Activated T-helper 2 cell treated with anti-CD3 and anti-CD28 coated beads, Interferon-gamma antibody, Interleukin-2, Interleukin-4, amounts not matched to agents 10 μg/mL and 5 μg/mL and 100 μg/mL, durations not matched to agents 14 hours and 24 hours and 36 hours (primary cell): ENCODE results near the gene MBOAT7. TPM values are rescaled to one million over a fixed set of nuclear protein-coding genes. Genes with fewer than 3 reads are reported as not detected.

Experiments
- DNase-seq: peaks from one replicate; pipeline ENCODE4 v3.0.0; 2021; ENCODE audit warnings: low spot score
- H3K27ac Mint-ChIP-seq: one replicate; pipeline ENCODE4 v1.8.0; 2021; ENCODE audit warnings: mixed read lengths
- H3K27me3 Mint-ChIP-seq: one replicate; pipeline ENCODE4 v1.8.0; 2021; ENCODE audit warnings: low read depth, mixed read lengths
- H3K36me3 Mint-ChIP-seq: one replicate; pipeline ENCODE4 v1.8.0; 2021; ENCODE audit warnings: low read depth, mixed read lengths
- H3K4me1 Mint-ChIP-seq: one replicate; pipeline ENCODE4 v1.8.0; 2021; ENCODE audit warnings: low read depth, mixed read lengths
- H3K4me3 Mint-ChIP-seq: one replicate; pipeline ENCODE4 v1.8.0; 2021; ENCODE audit warnings: low read depth, mild to moderate bottlenecking, moderate library complexity, mixed read lengths
- H3K9me3 Mint-ChIP-seq: one replicate; pipeline ENCODE4 v1.8.0; 2021; ENCODE audit warnings: mixed read lengths
- intact Hi-C: fragments of 100-400 bp; cut with micrococcal nuclease; formaldehyde crosslinking; loops from one replicate; pipeline ENCODE4 v1.15.1; 2023
- total RNA-seq: library from RNA; stranded (reverse); gene quantifications from 2 replicates; pipeline ENCODE4 v1.2.3, GENCODE V29; 2022

The MBOAT7 gene
- total RNA-seq, 1 donor from 2014 or later, result 311 TPM

GRCh38 chr19:54162241-54162805, 27.1 kb downstream of the MBOAT7 start:
- Mint-ChIP-seq H3K27ac (peak overlapping the region; percentile 63), H3K36me3 (peaks cover 4% of the 10 kb centered on the region), H3K4me3 (peak overlapping the region; percentile 88), H3K4me1 (peaks cover 41% of the 10 kb centered on the region), H3K27me3 (no peaks in the 10 kb centered on the region), H3K9me3 (no peaks in the 10 kb centered on the region)
- intact Hi-C loops, result no loop called here
- DNase-seq, result peak; percentile 77

- H3K27ac Mint-ChIP-seq, result peak overlapping the region; percentile 99
These were observed 28.5 kb downstream of the MBOAT7 start for GRCh38 chr19:54160854-54161253.

GRCh38 chr19:54160182-54160811, 29.1 kb downstream of the MBOAT7 start:
- H3K9me3 Mint-ChIP-seq, result no peaks in the 10 kb centered on the region
- H3K36me3 Mint-ChIP-seq, result peaks cover 20% of the 10 kb centered on the region
- intact Hi-C loops, result no loop called here
- DNase-seq, result no peak
- H3K27me3 Mint-ChIP-seq, result no peaks in the 10 kb centered on the region
- H3K4me3 Mint-ChIP-seq, result peak overlapping the region; percentile 99
- peak overlapping the region; percentile 99 for H3K27ac Mint-ChIP-seq
- peaks cover 44% of the 10 kb centered on the region for H3K4me1 Mint-ChIP-seq

More at GRCh38 chr19:54160854-54161253, 28.5 kb downstream of the MBOAT7 start:
- DNase-seq, result no peak
- H3K4me1 Mint-ChIP-seq, result peaks cover 44% of the 10 kb centered on the region
- H3K9me3 Mint-ChIP-seq, result no peaks in the 10 kb centered on the region
- intact Hi-C loops, result no loop called here
- peak overlapping the region; percentile 99 for H3K4me3 Mint-ChIP-seq
- H3K36me3 Mint-ChIP-seq, result peaks cover 18% of the 10 kb centered on the region
- H3K27me3 Mint-ChIP-seq, result no peaks in the 10 kb centered on the region

- intact Hi-C loops, result loop anchor here (1.0 to 2.0 kb wide), 6 partner anchors 22 to 72 kb away; partner anchors contain the start of genes CNOT3, PRPF31, RPS9 and TFPT
- Mint-ChIP-seq H3K9me3 (no peaks in the 10 kb centered on the region), H3K36me3 (peaks cover 26% of the 10 kb centered on the region), H3K4me3 (peak within 1 kb of the TSS; percentile 99), H3K27me3 (no peaks in the 10 kb centered on the region), H3K4me1 (peaks cover 49% of the 10 kb centered on the region), H3K27ac (peak within 1 kb of the TSS; percentile 99)
- DNase-seq, result peak; percentile 99
These were observed 29.8 kb downstream of the MBOAT7 start, which contains the start of gene LENG1 for GRCh38 chr19:54159352-54160181. LENG1 (minus strand) TSS chr19:54159721; CDS start chr19:54159695, 26 bp downstream.

DNA sequence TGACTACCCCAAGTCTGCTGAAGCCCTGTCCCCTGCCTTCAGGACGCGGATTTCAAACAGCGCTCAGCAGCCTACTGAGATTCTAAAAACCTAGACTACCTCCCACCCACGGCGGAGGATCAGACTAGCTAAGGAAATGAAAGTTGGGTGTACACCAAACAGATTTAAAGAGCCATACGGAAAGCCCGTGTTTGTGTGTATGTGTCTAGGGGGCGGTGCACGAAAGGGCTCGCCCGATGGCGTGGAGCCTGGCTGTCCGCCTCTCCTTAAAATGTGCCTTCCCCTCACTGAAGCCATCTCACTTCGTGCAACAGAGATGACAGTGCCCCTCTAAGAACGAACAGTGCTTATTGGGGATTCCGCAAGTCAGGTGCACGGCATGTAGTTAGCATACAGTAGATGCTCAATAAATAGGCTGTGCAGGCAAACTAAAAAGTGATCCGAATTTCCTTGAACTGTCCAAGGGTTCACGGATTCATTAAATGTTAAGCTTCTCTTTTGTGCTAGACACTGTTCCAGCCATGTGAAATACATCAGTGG, 30.5 kb downstream of the MBOAT7 start:
- intact Hi-C loops, result loop anchor here (1.0 to 2.0 kb wide), 6 partner anchors 22 to 72 kb away; partner anchors contain the start of genes CNOT3, PRPF31, RPS9 and TFPT
- H3K27ac Mint-ChIP-seq, result peak overlapping the region; percentile 99
- H3K9me3 Mint-ChIP-seq, result no peaks in the 10 kb centered on the region
- peak overlapping the region; percentile 99 for H3K4me3 Mint-ChIP-seq
- peaks cover 33% of the 10 kb centered on the region for H3K36me3 Mint-ChIP-seq
- no peaks in the 10 kb centered on the region for H3K27me3 Mint-ChIP-seq
- DNase-seq, result no peak
- peaks cover 47% of the 10 kb centered on the region for H3K4me1 Mint-ChIP-seq

DNA sequence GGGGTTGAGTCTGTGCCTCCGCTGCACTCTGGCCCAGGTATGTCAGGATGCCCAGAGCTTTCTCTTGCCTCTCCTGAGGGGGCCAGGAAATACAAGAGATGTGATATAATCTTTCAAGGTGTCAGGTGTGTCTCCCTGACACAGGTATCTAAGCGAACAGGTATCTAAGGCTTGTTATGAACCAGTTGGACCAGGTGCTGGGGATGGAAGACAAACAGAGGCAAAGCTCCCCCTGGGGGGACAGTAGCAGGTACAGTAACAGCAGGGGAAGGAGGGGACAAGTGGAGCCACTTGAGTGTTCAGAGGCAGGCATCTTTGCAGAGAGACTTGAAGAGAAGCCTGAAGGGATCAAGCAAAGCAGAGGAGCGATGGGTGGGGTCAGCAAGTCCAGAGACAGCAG, 32.4 kb downstream of the MBOAT7 start:
- Mint-ChIP-seq H3K27ac (no peak overlapping the region), H3K36me3 (peaks cover 44% of the 10 kb centered on the region), H3K9me3 (no peaks in the 10 kb centered on the region), H3K4me3 (no peak overlapping the region), H3K4me1 (peaks cover 38% of the 10 kb centered on the region), H3K27me3 (no peaks in the 10 kb centered on the region)
- DNase-seq, result no peak
- intact Hi-C loops, result no loop called here

DNA sequence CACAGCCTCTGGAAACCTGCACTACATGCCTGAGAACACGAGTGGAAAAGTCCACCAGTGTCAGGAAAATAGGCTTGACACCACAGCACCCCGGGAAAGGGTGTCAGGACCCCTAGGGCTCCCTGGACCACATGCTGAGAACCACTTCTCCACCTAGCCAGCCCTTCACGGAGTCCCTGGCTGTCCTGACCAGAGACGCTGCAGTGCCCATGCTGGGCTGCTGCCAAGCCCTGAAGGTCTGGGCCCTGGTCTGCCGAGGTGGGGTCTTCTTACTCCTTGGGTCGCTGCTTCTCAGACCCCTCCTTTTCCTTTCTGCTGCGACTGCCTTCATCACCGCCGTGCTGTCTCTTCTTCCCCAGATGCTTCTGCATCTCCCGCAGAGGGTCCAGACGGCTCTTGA, 32.9 kb downstream of the MBOAT7 start:
- Mint-ChIP-seq H3K4me3 (no peak overlapping the region), H3K9me3 (no peaks in the 10 kb centered on the region), H3K27me3 (no peaks in the 10 kb centered on the region), H3K27ac (no peak overlapping the region), H3K36me3 (peaks cover 48% of the 10 kb centered on the region), H3K4me1 (peaks cover 35% of the 10 kb centered on the region)
- intact Hi-C loops, result no loop called here
- DNase-seq, result no peak

DNA sequence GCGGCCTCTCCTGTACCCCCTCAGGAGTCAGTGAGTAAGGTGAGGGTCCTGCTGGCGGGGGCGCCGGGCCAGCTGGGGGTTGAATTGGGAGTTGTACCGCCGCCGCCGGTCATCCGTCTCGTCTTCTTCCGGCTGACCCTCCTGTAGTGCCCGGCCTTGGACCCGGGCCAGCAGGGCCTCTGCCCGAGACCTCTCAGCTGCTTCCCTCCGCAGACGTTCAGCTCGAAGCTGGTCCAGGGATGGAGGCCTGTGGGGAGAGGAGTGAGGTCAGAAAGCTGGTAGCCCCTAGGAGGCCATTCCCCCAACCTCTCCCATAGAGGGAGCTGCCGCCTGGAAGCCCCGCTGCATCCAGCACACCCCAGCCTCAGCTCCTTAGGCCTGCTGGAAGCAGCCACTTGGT, 33.7 kb downstream of the MBOAT7 start:
- no peaks in the 10 kb centered on the region for H3K9me3 Mint-ChIP-seq
- intact Hi-C loops, result no loop called here
- no peak overlapping the region for H3K4me3 Mint-ChIP-seq
- H3K27ac Mint-ChIP-seq, result no peak overlapping the region
- H3K27me3 Mint-ChIP-seq, result no peaks in the 10 kb centered on the region
- no peak for DNase-seq
- H3K36me3 Mint-ChIP-seq, result peaks cover 55% of the 10 kb centered on the region
- H3K4me1 Mint-ChIP-seq, result peaks cover 31% of the 10 kb centered on the region

- H3K36me3 Mint-ChIP-seq, result peaks cover 61% of the 10 kb centered on the region
- no peak for DNase-seq
- H3K4me1 Mint-ChIP-seq, result peaks cover 23% of the 10 kb centered on the region
- no peak overlapping the region for H3K4me3 Mint-ChIP-seq
- intact Hi-C loops, result no loop called here
- peak overlapping the region; percentile 73 for H3K27ac Mint-ChIP-seq
- no peaks in the 10 kb centered on the region for H3K9me3 Mint-ChIP-seq
- no peaks in the 10 kb centered on the region for H3K27me3 Mint-ChIP-seq
These were observed 34.6 kb downstream of the MBOAT7 start for GRCh38 chr19:54154603-54155345.

GRCh38 chr19:54153731-54154326, 35.6 kb downstream of the MBOAT7 start:
- Mint-ChIP-seq H3K4me3 (no peak overlapping the region), H3K27me3 (no peaks in the 10 kb centered on the region), H3K4me1 (peaks cover 21% of the 10 kb centered on the region), H3K36me3 (peaks cover 70% of the 10 kb centered on the region), H3K9me3 (no peaks in the 10 kb centered on the region), H3K27ac (peak overlapping the region; percentile 24)
- intact Hi-C loops, result no loop called here
- no peak for DNase-seq

DNA sequence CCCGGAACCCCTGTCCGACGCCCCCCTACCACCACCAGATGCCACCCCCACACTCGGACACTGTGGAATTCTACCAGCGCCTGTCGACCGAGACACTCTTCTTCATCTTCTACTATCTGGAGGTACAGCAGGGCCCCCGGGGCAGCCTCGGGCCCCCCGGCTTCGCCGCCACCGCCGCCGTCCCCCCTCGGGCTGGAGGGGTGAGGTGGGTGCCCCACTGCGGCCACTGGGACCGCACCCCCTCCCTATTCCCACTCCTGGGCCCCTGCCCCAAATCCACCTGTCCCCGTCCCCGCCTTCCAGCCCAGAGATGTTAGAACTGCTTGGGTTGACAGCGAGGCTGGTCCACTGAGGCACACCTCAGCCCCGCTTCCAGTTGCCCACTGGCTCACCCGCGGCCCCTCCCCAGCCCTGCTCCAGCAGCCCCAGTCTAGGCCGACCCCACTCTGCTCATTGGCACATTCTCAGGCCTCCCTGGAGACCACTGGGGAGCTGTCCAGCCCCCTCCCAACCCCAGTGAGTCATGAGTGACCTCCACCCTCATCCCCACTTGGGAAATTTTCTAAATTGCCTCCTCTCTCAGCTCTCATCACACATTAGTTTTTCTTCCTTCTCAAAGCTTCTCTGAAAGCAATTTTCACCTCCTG, 36.4 kb downstream of the MBOAT7 start:
- Mint-ChIP-seq H3K27me3 (no peaks in the 10 kb centered on the region), H3K27ac (no peak overlapping the region), H3K9me3 (no peaks in the 10 kb centered on the region), H3K4me3 (no peak overlapping the region), H3K4me1 (peaks cover 12% of the 10 kb centered on the region), H3K36me3 (peaks cover 70% of the 10 kb centered on the region)
- intact Hi-C loops, result no loop called here
- no peak for DNase-seq
